ENCODE results near the gene MSH2.
"Not testable (repeated sequence)": the region's sequence is repeated elsewhere in the genome, so short reads cannot be mapped to it uniquely, and the experiment has no call there.

MSH2 gene

GRCh38 chr2:47414682-47415458, 11.9 kb downstream of the MSH2 start:
- no peak for DNase-seq

- DNase-seq: no peak
These were observed 17.3 kb downstream of the MSH2 start for GRCh38 chr2:47420214-47420613.

GRCh38 chr2:47420683-47421082, 17.7 kb downstream of the MSH2 start:
- DNase-seq: not testable (repeated sequence)

GRCh38 chr2:47422016-47422415, 19.1 kb downstream of the MSH2 start:
- DNase-seq: no peak

- DNase-seq: no peak
These were observed 19.6 kb downstream of the MSH2 start for GRCh38 chr2:47422560-47422959.

GRCh38 chr2:47426786-47427185, 23.8 kb downstream of the MSH2 start:
- no peak for DNase-seq

- DNase-seq: no peak
These were observed 26.8 kb downstream of the MSH2 start for GRCh38 chr2:47429795-47430194.

GRCh38 chr2:47433006-47433405, 30.1 kb downstream of the MSH2 start:
- not testable (repeated sequence) for DNase-seq

GRCh38 chr2:47433445-47433844, 30.5 kb downstream of the MSH2 start:
- DNase-seq: not testable (repeated sequence)

GRCh38 chr2:47437287-47437686, 34.3 kb downstream of the MSH2 start:
- no peak for DNase-seq

- no peak for DNase-seq
These were observed 35.1 kb downstream of the MSH2 start for GRCh38 chr2:47438106-47438505.

GRCh38 chr2:47438783-47439182, 35.8 kb downstream of the MSH2 start:
- DNase-seq: no peak

- no peak for DNase-seq
These were observed 48.8 kb downstream of the MSH2 start for GRCh38 chr2:47451790-47452189.

GRCh38 chr2:47452761-47453160, 49.8 kb downstream of the MSH2 start:
- no peak for DNase-seq

GRCh38 chr2:47454818-47455217, 51.9 kb downstream of the MSH2 start:
- not testable (repeated sequence) for DNase-seq

GRCh38 chr2:47455411-47455810, 52.5 kb downstream of the MSH2 start:
- no peak for DNase-seq

- no peak for DNase-seq
These were observed 53.9 kb downstream of the MSH2 start for GRCh38 chr2:47456851-47457250.

GRCh38 chr2:47457268-47457667, 54.3 kb downstream of the MSH2 start:
- no peak for DNase-seq

- no peak for DNase-seq
These were observed 56.1 kb downstream of the MSH2 start for GRCh38 chr2:47459021-47459420.

- no peak for DNase-seq
These were observed 57.8 kb downstream of the MSH2 start for GRCh38 chr2:47460766-47461165.

- no peak for DNase-seq
These were observed 68.6 kb downstream of the MSH2 start for GRCh38 chr2:47471429-47472116.

- no peak for DNase-seq
These were observed 76.9 kb downstream of the MSH2 start for GRCh38 chr2:47479863-47480262.

- no peak for DNase-seq
These were observed 80.2 kb downstream of the MSH2 start for GRCh38 chr2:47483191-47483590.

GRCh38 chr2:47484396-47484795, 81.4 kb downstream of the MSH2 start:
- no peak for DNase-seq

GRCh38 chr2:47485177-47485576, 82.2 kb downstream of the MSH2 start:
- DNase-seq: no peak
